H1 (cell line): ENCODE data around the gene KRTAP20-4. TPM values are rescaled to one million over a fixed set of nuclear protein-coding genes. Genes with fewer than 3 reads are reported as not detected.

Experiments
- CTCF ChIA-PET: fragments of 300-600 bp; sonication (Branson Sonifier 250); formaldehyde crosslinking; loops from one replicate; lab custom pipeline; 2021; ENCODE audit not compliant: partially characterized antibody; lab: Charles Lee
- POLR2A ChIA-PET: fragments of 300-600 bp; sonication (Branson Sonifier 250); formaldehyde crosslinking; loops from one replicate; lab custom pipeline; 2021; ENCODE audit warnings: inconsistent platforms; ENCODE audit not compliant: partially characterized antibody; lab: Charles Lee
- DNase-seq, 2 experiments: peaks; one replicate each; pipeline versions ENCODE4 v3.0.0 to v3.0.0-alpha.2; 2010 to 2022; ENCODE audit warnings: low spot score in 2 of 2, low read depth in 1 of 2, mixed read lengths in 1 of 2
- FAIRE-seq: peaks from 2 replicates; lab custom pipeline; 2011; peaks lifted over from hg19 to GRCh38; lab: Jason Lieb, UNC
- H2AFZ ChIP-seq: 2 replicates; pipeline ENCODE4 v1.8.1; 2012; ENCODE audit warnings: low read length, inconsistent platforms
- H2AK5ac ChIP-seq: 2 replicates; pipeline ENCODE4 v1.6.1; 2013; ENCODE audit warnings: low read depth, low read length
- H2BK120ac ChIP-seq: replicated peaks from 2 replicates; pipeline ENCODE3; 2013; ENCODE audit warnings: low read depth, low read length, inconsistent platforms
- H2BK12ac ChIP-seq: 2 replicates; pipeline ENCODE4 v1.6.1; 2013; ENCODE audit warnings: low read depth, low read length
- H2BK15ac ChIP-seq: 2 replicates; pipeline ENCODE4 v1.6.1; 2013; ENCODE audit warnings: low read length
- H2BK20ac ChIP-seq: 2 replicates; pipeline ENCODE4 v1.6.1; 2013; ENCODE audit warnings: low read length
- H2BK5ac ChIP-seq: 2 replicates; pipeline ENCODE4 v1.6.1; 2013; ENCODE audit warnings: low read depth, low read length
- H3K14ac ChIP-seq: 2 replicates; pipeline ENCODE4 v1.6.1; 2013; ENCODE audit warnings: inconsistent platforms; ENCODE audit not compliant: insufficient read length
- H3K18ac ChIP-seq: 2 replicates; pipeline ENCODE4 v1.6.1; 2013; ENCODE audit warnings: low read length; ENCODE audit errors: extremely low read depth
- H3K23ac ChIP-seq: 2 replicates; pipeline ENCODE4 v1.6.1; 2013; ENCODE audit warnings: inconsistent platforms; ENCODE audit not compliant: insufficient read length
- H3K23me2 ChIP-seq: 2 replicates; pipeline ENCODE4 v1.6.1; 2013; ENCODE audit warnings: low read depth, low read length
- H3K27ac ChIP-seq: 2 replicates; pipeline ENCODE4 v1.6.1; 2011; ENCODE audit warnings: low read depth, low read length, inconsistent platforms
- H3K27me3 ChIP-seq, 4 experiments: replicated peaks in 1 of 4; 1 replicate in 1 of 4; 2 replicates in 3 of 4; pipeline versions ENCODE4 v1.6.1 to v1.8.1; 2011 to 2013; ENCODE audit warnings: low read length in 3 of 4, mild to moderate bottlenecking in 3 of 4, inconsistent platforms in 2 of 4, mixed read lengths in 2 of 4, moderate library complexity in 1 of 4; ENCODE audit not compliant: control insufficient read depth in 3 of 4, insufficient read depth in 3 of 4; ENCODE audit errors: extremely low read depth in 1 of 4
- H3K36me3 ChIP-seq, 4 experiments: 2 replicates each; pipeline versions ENCODE4 v1.6.1 to v1.8.1; 2011 to 2013; ENCODE audit warnings: mild to moderate bottlenecking in 4 of 4, low read length in 3 of 4, moderate library complexity in 2 of 4, control low read depth in 1 of 4, inconsistent platforms in 1 of 4; ENCODE audit not compliant: insufficient read depth in 4 of 4, control insufficient read depth in 2 of 4
- H3K4ac ChIP-seq: replicated peaks from 2 replicates; pipeline ENCODE3; 2013; ENCODE audit warnings: low read length, low read depth, mixed read lengths, inconsistent platforms; ENCODE audit not compliant: insufficient read length
- H3K4me1 ChIP-seq, 4 experiments: replicated peaks in 1 of 4; 1 replicate in 1 of 4; 2 replicates in 3 of 4; pipeline versions ENCODE4 v1.6.1 to v1.8.1; 2011 to 2013; ENCODE audit warnings: low read length in 3 of 4, inconsistent platforms in 2 of 4, mixed read lengths in 1 of 4; ENCODE audit not compliant: insufficient read depth in 4 of 4, control insufficient read depth in 3 of 4
- H3K4me2 ChIP-seq, 2 experiments: 2 replicates each; pipeline versions ENCODE4 v1.6.1 to v1.8.1; 2011 to 2013; ENCODE audit warnings: low read depth in 2 of 2, low read length in 2 of 2, control low read depth in 1 of 2, inconsistent platforms in 1 of 2, mild to moderate bottlenecking in 1 of 2; ENCODE audit not compliant: insufficient read depth in 1 of 2
- H3K4me3 ChIP-seq, 4 experiments: fragments of 200-600, 300-600 bp in 1 of 4; sonication (generic), shearing (Covaris generic), sonication (Bioruptor Twin) in 1 of 4; 2 replicates each; pipeline versions ENCODE4 v1.5.1 to v1.8.1; 2011 to 2016; ENCODE audit warnings: low read length in 4 of 4, low read depth in 3 of 4, control low read depth in 2 of 4, inconsistent platforms in 2 of 4, mild to moderate bottlenecking in 2 of 4, mixed read lengths in 1 of 4, moderate library complexity in 1 of 4; ENCODE audit not compliant: insufficient read depth in 2 of 4; ENCODE audit errors: extremely low read depth in 1 of 4
- H3K56ac ChIP-seq: replicated peaks from 2 replicates; pipeline ENCODE3; 2013; ENCODE audit warnings: low read depth, mild to moderate bottlenecking, mixed read lengths, low read length, inconsistent platforms; ENCODE audit not compliant: insufficient read length
- H3K79me1 ChIP-seq: 2 replicates; pipeline ENCODE4 v1.6.1; 2013; ENCODE audit warnings: low read depth, low read length, control low read depth
- H3K79me2 ChIP-seq, 2 experiments: 2 replicates each; pipeline versions ENCODE4 v1.6.1 to v1.8.1; 2012 to 2013; ENCODE audit warnings: low read length in 2 of 2, mild to moderate bottlenecking in 2 of 2, inconsistent platforms in 1 of 2; ENCODE audit not compliant: insufficient read depth in 2 of 2, control insufficient read depth in 1 of 2
- H3K9ac ChIP-seq, 4 experiments: replicated peaks in 1 of 4; 1 replicate in 1 of 4; 2 replicates in 3 of 4; pipeline versions ENCODE4 v1.6.1 to v1.8.1; 2011 to 2013; ENCODE audit warnings: low read depth in 3 of 4, low read length in 3 of 4, control low read depth in 2 of 4, mild to moderate bottlenecking in 2 of 4, moderate library complexity in 2 of 4, inconsistent platforms in 1 of 4; ENCODE audit errors: extremely low read depth in 1 of 4
- H3K9me3 ChIP-seq, 2 experiments: 2 replicates each; pipeline versions ENCODE4 v1.6.1 to v1.8.1; 2012 to 2013; ENCODE audit warnings: mild to moderate bottlenecking in 2 of 2, moderate library complexity in 2 of 2, control low read depth in 1 of 2, inconsistent platforms in 1 of 2, low read depth in 1 of 2, low read length in 1 of 2, mixed read lengths in 1 of 2; ENCODE audit not compliant: insufficient read depth in 2 of 2
- H4K20me1 ChIP-seq, 2 experiments: replicated peaks in 1 of 2; 2 replicates each; pipeline versions ENCODE3 to v1.8.1; 2011 to 2013; ENCODE audit warnings: inconsistent platforms in 2 of 2, low read length in 2 of 2, mild to moderate bottlenecking in 1 of 2; ENCODE audit not compliant: insufficient read depth in 2 of 2, control insufficient read depth in 1 of 2
- H4K5ac ChIP-seq: 2 replicates; pipeline ENCODE4 v1.6.1; 2013; ENCODE audit warnings: low read length, low read depth, mixed read lengths, inconsistent platforms; ENCODE audit not compliant: insufficient read length
- H4K8ac ChIP-seq: 2 replicates; pipeline ENCODE4 v1.8.0; 2013; ENCODE audit warnings: mild to moderate bottlenecking, moderate library complexity, low read length, inconsistent platforms; ENCODE audit not compliant: insufficient read depth; ENCODE audit errors: extremely low read depth
- H4K91ac ChIP-seq: replicated peaks from 2 replicates; pipeline ENCODE3; 2013; ENCODE audit warnings: low read length, mixed read lengths, inconsistent platforms; ENCODE audit not compliant: insufficient read length
- CHD1 ChIP-seq: IDR thresholded peaks from 2 replicates; pipeline ENCODE4 v1.6.1; 2012; ENCODE audit warnings: low read depth, low read length, improper control_type of control experiment
- CREB1 ChIP-seq: IDR thresholded peaks from 2 replicates; pipeline ENCODE4 v1.6.1; 2012; ENCODE audit warnings: inconsistent platforms
- EP300 ChIP-seq, 2 experiments: IDR thresholded peaks; 1 replicate in 1 of 2; 2 replicates in 1 of 2; pipeline ENCODE4 v1.6.1; 2011 to 2012; ENCODE audit warnings: low read depth in 2 of 2, low read length in 2 of 2, mild to moderate bottlenecking in 2 of 2, borderline replicate concordance in 1 of 2, inconsistent platforms in 1 of 2, moderate library complexity in 1 of 2
- GABPA ChIP-seq: IDR thresholded peaks from 2 replicates; pipeline ENCODE4 v1.6.1; 2011; ENCODE audit warnings: mild to moderate bottlenecking, low read length, moderate library complexity, borderline replicate concordance; ENCODE audit not compliant: insufficient read depth
- GTF2F1 ChIP-seq: IDR thresholded peaks from 2 replicates; pipeline ENCODE4 v1.6.1; 2012; ENCODE audit warnings: low read depth, low read length, improper control_type of control experiment, borderline replicate concordance
- HDAC6 ChIP-seq: IDR thresholded peaks from one replicate; pipeline ENCODE4 v1.7.1; 2012; ENCODE audit warnings: low read depth, mild to moderate bottlenecking, inconsistent platforms, low read length, moderate library complexity
- NRF1 ChIP-seq: IDR thresholded peaks from 2 replicates; pipeline ENCODE4 v1.6.1; 2011; ENCODE audit warnings: mild to moderate bottlenecking, low read depth, low read length, improper control_type of control experiment
- PHF8 ChIP-seq: fragments of 200-600 bp; sonication (generic); conservative IDR thresholded peaks from 2 replicates; pipeline ENCODE4 v1.7.1; 2012; ENCODE audit warnings: low read depth, mild to moderate bottlenecking, inconsistent platforms, low read length, moderate library complexity
- RNF2 ChIP-seq: fragments of 200-900, 300-1000 bp; sonication (generic); IDR thresholded peaks from 2 replicates; pipeline ENCODE4 v1.7.1; 2016; ENCODE audit warnings: borderline replicate concordance, low read depth, mild to moderate bottlenecking, antibody characterized with exemption, low read length; ENCODE audit not compliant: poor library complexity, severe bottlenecking; ENCODE audit errors: missing control alignments
- SIX5 ChIP-seq: IDR thresholded peaks from 2 replicates; pipeline ENCODE4 v1.6.1; 2011; ENCODE audit warnings: mild to moderate bottlenecking, low read depth, low read length
- SP2 ChIP-seq: IDR thresholded peaks from 2 replicates; pipeline ENCODE4 v1.6.1; 2012; ENCODE audit warnings: mild to moderate bottlenecking, low read length, inconsistent platforms
- SRF ChIP-seq: IDR thresholded peaks from 2 replicates; pipeline ENCODE4 v1.6.1; 2011; ENCODE audit warnings: mild to moderate bottlenecking, low read depth, low read length, moderate library complexity
- polyA plus RNA-seq, 7 experiments: library from polyadenylated mRNA; depleted of rRNA in 3 of 7; stranded (reverse) in 5 of 7; unstranded in 2 of 7; fragments of >200 nt in 5 of 7; fragments of 200-250 nt in 2 of 7; gene quantifications; 1 replicate in 5 of 7; 2 replicates in 1 of 7; 4 replicates in 1 of 7; pipeline versions ENCODE4 v1.2.1 to v1.2.3, GENCODE V29; 2011 to 2013; ENCODE audit warnings: missing spikeins in 2 of 7, mixed read lengths in 2 of 7
- total RNA-seq: library from RNA; stranded (reverse); fragmentation: NEBNext Ultra II Directional; extraction: Animal tissue kit (Norgen Biotek cat#: 25700); gene quantifications from 2 replicates; pipeline ENCODE4 v1.2.1, GENCODE V29; 2021
- TF ChIP-seq, protein P1 (sequence below): IDR thresholded peaks from 2 replicates; pipeline ENCODE4 v1.6.1; 2012; ENCODE audit warnings: inconsistent platforms

KRTAP20-4 gene
- total and polyA plus RNA-seq, 2 of the 8 experiments (the other 6 are each of a cell fraction or from before 2014, with no cell fraction given): not detected

DNA sequence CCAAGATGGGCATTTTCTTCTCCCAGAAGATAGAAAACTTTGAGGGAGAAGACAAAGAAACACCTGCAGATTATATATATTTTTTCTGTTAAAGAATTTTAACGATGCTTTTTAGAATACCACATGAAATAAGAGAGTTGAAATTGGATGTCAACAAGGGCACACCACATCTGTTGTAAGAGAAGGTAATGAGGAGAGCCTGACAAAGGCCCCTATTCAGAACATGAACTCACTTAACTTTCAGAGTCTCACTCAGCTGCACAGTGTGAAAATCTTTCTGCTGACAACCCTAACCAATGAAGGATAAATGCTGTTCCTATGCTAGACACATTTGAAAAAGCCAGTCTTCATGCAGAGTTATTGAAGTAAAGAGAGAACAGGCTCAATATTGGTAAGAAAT is 37.6 kb upstream of the KRTAP20-4 start (continued):
- TF ChIP-seq NRF1: no peak

DNA sequence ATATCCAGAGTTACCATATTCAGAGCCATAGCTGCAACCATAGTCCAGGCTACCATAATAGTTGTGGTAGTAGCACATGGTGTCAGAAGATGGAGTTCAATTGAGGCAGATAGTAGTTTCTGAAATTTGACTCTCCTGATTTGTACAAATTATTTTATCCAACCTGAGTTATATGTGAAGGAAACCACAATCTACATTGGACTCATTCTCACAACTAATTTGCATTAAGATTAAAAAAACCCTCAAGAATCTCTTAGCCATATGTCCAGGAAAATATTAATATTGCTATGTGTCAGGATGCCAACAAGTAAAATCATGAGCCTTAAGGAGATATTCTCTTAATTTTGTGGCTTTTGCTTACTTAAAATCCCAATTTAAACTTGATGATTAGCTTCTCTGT is 30.1 kb upstream of the KRTAP20-4 start, which contains the start of gene KRTAP22-2:
Gene KRTAP22-2, minus strand, starts transcription at position 101 of the 400 bp plus-strand sequence.
- no peaks in the 10 kb centered on the region for H3K27me3 ChIP-seq
- DNase-seq (no peak), FAIRE-seq (no peak)
- H3K9me3 ChIP-seq: no peaks in the 10 kb centered on the region
- no peak within 1 kb of the TSS for H4K91ac ChIP-seq
- no peaks in the 10 kb centered on the region for H3K79me2 ChIP-seq
- H3K14ac ChIP-seq: no peak within 1 kb of the TSS
- no peaks in the 10 kb centered on the region for H4K20me1 ChIP-seq
- H3K9ac ChIP-seq: no peak within 1 kb of the TSS
- H2AFZ ChIP-seq: no peak within 1 kb of the TSS
- no peak within 1 kb of the TSS for H2BK12ac ChIP-seq
- ChIA-PET CTCF (no interaction called here), POLR2A (no interaction called here)
- no peak within 1 kb of the TSS for H2BK15ac ChIP-seq
- H2AK5ac ChIP-seq: no peak within 1 kb of the TSS
- H2BK20ac ChIP-seq: no peak within 1 kb of the TSS
- no peaks in the 10 kb centered on the region for H3K79me1 ChIP-seq
- H3K4ac ChIP-seq: no peak within 1 kb of the TSS
- H3K4me2 ChIP-seq: no peak within 1 kb of the TSS
- H3K23ac ChIP-seq: no peak within 1 kb of the TSS
- no peak within 1 kb of the TSS for H3K18ac ChIP-seq
- no peak within 1 kb of the TSS for H2BK5ac ChIP-seq
- no peaks in the 10 kb centered on the region for H3K23me2 ChIP-seq
- H3K36me3 ChIP-seq: no peaks in the 10 kb centered on the region
- H4K8ac ChIP-seq: no peak within 1 kb of the TSS
- no peak within 1 kb of the TSS for H3K56ac ChIP-seq
- H3K4me3 ChIP-seq: no peak within 1 kb of the TSS
- no peak within 1 kb of the TSS for H3K27ac ChIP-seq
- no peak within 1 kb of the TSS for H2BK120ac ChIP-seq
- H4K5ac ChIP-seq: no peak within 1 kb of the TSS
- H3K4me1 ChIP-seq: no peaks in the 10 kb centered on the region
- TF ChIP-seq SIX5: no peak
- TF ChIP-seq CHD1: no peak
- no peak for TF ChIP-seq GTF2F1
- no peak for TF ChIP-seq SRF
- no peak for TF ChIP-seq RNF2
- no peak for TF ChIP-seq HDAC6
- TF ChIP-seq SP2: no peak
- no peak for TF ChIP-seq CREB1
- TF ChIP-seq EP300 (IDR thresholded peaks at IDR 0.05; ENCODE audit: borderline replicate concordance in 1 of 2, low read depth in 2 of 2, low read length in 2 of 2): no peak
- TF ChIP-seq PHF8: no peak
- TF ChIP-seq, protein P1, sequence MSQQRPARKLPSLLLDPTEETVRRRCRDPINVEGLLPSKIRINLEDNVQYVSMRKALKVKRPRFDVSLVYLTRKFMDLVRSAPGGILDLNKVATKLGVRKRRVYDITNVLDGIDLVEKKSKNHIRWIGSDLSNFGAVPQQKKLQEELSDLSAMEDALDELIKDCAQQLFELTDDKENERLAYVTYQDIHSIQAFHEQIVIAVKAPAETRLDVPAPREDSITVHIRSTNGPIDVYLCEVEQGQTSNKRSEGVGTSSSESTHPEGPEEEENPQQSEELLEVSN: no peak
- no peak for TF ChIP-seq GABPA
